ENCODE data around the gene SLCO4C1.
"Not testable (repeated sequence)": the region's sequence is repeated elsewhere in the genome, so short reads cannot be mapped to it uniquely, and the experiment has no call there.

Gene SLCO4C1

DNA sequence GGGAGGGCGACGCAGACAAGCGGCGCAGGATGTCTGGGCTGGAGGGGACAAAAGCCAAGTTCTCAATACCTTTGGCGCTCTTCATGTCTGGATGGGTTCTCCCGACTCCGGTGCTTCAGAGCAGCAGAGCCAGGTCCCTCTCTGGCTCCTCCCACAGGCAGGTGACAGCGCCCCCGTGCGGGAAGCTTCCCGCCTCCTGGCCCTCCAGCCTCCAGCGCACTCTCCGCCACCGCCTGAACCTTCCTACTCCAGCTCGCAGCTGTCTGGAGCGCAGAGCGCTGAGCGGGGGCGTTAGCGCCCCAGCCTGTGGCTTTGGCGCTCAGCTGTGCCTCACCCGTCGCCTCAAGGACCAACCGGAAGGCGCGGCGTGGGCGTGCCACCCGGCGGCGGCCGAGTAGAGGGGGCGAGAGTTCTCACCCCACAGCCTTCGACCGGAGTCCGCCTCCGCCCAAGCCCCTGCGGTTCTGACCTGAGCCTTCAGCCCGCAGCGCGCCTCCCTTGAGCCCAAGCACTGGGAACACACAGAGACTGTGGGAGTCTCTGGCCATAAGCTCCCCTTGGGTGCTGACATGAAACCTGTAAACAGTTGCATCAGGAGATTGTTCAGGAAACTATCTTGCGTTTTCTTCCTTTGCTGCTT, at the start of gene SLCO4C1:
TSS of gene SLCO4C1 (minus strand) at position 107 of the 640 bp plus-strand sequence. CDS start at position 85, 22 bp downstream.
- no peaks in the 10 kb centered on the region for H3K9me3 Mint-ChIP-seq
- peak; percentile 79 for DNase-seq (ENCODE audit: low spot score)
- peaks cover 21% of the 10 kb centered on the region for H3K4me1 Mint-ChIP-seq (ENCODE audit: low read depth)
- H3K36me3 Mint-ChIP-seq (ENCODE audit: low read depth), result no peaks in the 10 kb centered on the region
- peak within 1 kb of the TSS; percentile 42 for H3K27ac Mint-ChIP-seq
- peaks cover 11% of the 10 kb centered on the region for H3K27me3 Mint-ChIP-seq (ENCODE audit: low read depth)
- peak within 1 kb of the TSS; percentile 89 for H3K4me3 Mint-ChIP-seq

DNA sequence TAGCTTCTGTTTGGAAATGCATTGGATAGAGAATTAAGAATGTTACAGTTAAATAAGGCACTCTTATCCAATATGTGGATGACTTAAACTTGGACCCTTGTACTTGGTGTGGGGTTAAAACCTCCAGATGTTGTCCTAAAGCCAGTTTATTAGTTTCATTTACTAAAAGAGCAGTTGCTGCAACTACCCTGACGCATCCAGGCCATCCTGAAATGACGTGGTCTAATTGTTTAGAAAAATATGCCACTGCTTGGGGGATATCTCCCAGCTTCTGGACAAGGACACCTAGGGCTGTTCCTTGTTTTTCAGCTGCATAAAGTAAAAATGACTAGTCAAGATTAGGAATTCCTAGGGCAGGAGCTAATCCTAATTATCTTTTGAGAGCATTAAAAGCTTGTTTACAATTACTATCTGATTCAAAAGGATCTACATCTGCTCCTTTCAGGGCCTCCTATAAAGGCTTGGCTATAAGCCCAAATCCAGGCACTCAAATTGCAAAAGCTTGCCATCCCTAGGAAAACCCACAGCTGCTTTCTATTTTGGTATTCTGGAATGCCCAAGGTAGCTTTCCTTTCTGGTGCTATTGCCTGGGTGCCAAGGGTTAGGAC, 45.7 kb upstream of the SLCO4C1 start:
- DNase-seq (ENCODE audit: low spot score), result no peak
- no peak overlapping the region for H3K4me3 Mint-ChIP-seq
- no peak overlapping the region for H3K27ac Mint-ChIP-seq
- no peaks in the 10 kb centered on the region for H3K4me1 Mint-ChIP-seq (ENCODE audit: low read depth)
- H3K27me3 Mint-ChIP-seq (ENCODE audit: low read depth), result no peaks in the 10 kb centered on the region
- H3K36me3 Mint-ChIP-seq (ENCODE audit: low read depth), result no peaks in the 10 kb centered on the region
- H3K9me3 Mint-ChIP-seq, result no peaks in the 10 kb centered on the region

DNA sequence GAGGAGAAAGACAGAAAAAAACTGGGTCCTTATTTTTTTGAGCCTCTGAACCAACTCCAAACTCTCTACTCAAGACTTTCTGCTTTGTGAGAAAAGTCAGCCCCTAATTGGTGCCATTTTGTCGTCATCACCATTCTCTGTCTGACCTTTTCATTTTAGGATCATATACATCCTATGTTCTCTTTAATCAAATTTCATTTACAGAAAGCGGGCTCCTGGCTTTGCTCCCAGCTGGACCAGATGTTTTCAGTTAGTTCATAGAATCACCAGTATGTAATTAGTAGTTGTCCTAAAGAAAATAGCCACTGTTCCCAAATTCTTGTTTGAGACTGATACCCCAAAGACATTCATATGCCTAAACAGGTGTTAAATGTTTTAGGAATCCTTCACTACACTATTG, 28.6 kb upstream of the SLCO4C1 start:
- Mint-ChIP-seq H3K27ac (no peak overlapping the region), H3K36me3 (ENCODE audit: low read depth) (no peaks in the 10 kb centered on the region), H3K4me1 (ENCODE audit: low read depth) (no peaks in the 10 kb centered on the region), H3K4me3 (no peak overlapping the region), H3K9me3 (no peaks in the 10 kb centered on the region), H3K27me3 (ENCODE audit: low read depth) (no peaks in the 10 kb centered on the region)
- DNase-seq (ENCODE audit: low spot score), result no peak

DNA sequence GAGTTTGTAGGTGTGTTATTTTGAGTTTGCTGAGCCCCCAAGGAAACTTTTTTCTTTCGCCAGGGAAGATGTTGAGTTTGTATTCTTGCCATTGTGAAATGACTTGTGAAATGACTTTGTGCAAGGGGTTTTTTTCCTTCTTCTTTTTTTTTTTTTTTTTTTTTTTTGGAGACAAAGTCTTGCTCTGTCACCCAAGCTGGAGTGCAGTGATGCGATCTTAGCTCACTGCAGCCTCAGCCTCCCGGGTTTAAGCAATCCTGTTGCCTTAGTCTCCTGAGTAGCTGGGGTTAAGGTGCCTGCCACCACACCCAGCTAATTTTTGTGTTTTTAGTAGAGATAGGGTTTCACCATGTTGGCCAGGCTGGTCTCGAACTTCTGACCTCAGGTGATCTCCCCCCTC, 22.7 kb upstream of the SLCO4C1 start:
- H3K9me3 Mint-ChIP-seq; H3K4me3 Mint-ChIP-seq; H3K4me1 Mint-ChIP-seq (ENCODE audit: low read depth); H3K27me3 Mint-ChIP-seq (ENCODE audit: low read depth); DNase-seq (ENCODE audit: low spot score); H3K36me3 Mint-ChIP-seq (ENCODE audit: low read depth); H3K27ac Mint-ChIP-seq: not testable (repeated sequence)

DNA sequence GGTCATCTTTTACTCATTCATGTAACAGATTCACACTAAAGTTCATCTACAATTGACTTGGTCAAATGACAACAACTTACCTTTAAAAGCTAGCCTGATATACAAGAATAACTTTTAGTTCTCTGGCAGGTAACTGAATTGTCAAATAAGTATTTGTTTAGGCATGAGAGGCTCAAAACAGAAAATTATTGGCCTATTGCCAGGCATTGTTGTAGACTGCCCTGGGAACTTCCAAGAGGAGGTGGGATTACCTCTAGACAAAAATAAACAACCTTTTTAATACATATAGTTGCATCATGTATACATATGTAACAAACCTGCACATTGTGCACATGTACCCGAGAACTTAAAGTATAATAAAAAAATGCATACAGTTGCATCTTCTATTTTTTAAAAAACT, 18.2 kb upstream of the SLCO4C1 start:
- Mint-ChIP-seq H3K36me3 (ENCODE audit: low read depth) (no peaks in the 10 kb centered on the region), H3K27ac (no peak overlapping the region)
- DNase-seq (ENCODE audit: low spot score), result no peak

GRCh38 chr5:102313912-102314311, 17.8 kb upstream of the SLCO4C1 start:
- H3K36me3 Mint-ChIP-seq (ENCODE audit: low read depth), result no peaks in the 10 kb centered on the region
- H3K4me1 Mint-ChIP-seq (ENCODE audit: low read depth), result no peaks in the 10 kb centered on the region
- H3K4me3 Mint-ChIP-seq, result no peak overlapping the region
- H3K27me3 Mint-ChIP-seq (ENCODE audit: low read depth), result peaks cover 8% of the 10 kb centered on the region
- DNase-seq (ENCODE audit: low spot score), result no peak
- no peak overlapping the region for H3K27ac Mint-ChIP-seq
- H3K9me3 Mint-ChIP-seq, result no peaks in the 10 kb centered on the region

More for the DNA sequence above, 18.2 kb upstream of the SLCO4C1 start:
- Mint-ChIP-seq H3K27me3 (ENCODE audit: low read depth) (peaks cover 8% of the 10 kb centered on the region), H3K4me1 (ENCODE audit: low read depth) (no peaks in the 10 kb centered on the region), H3K4me3 (no peak overlapping the region), H3K9me3 (no peaks in the 10 kb centered on the region)

DNA sequence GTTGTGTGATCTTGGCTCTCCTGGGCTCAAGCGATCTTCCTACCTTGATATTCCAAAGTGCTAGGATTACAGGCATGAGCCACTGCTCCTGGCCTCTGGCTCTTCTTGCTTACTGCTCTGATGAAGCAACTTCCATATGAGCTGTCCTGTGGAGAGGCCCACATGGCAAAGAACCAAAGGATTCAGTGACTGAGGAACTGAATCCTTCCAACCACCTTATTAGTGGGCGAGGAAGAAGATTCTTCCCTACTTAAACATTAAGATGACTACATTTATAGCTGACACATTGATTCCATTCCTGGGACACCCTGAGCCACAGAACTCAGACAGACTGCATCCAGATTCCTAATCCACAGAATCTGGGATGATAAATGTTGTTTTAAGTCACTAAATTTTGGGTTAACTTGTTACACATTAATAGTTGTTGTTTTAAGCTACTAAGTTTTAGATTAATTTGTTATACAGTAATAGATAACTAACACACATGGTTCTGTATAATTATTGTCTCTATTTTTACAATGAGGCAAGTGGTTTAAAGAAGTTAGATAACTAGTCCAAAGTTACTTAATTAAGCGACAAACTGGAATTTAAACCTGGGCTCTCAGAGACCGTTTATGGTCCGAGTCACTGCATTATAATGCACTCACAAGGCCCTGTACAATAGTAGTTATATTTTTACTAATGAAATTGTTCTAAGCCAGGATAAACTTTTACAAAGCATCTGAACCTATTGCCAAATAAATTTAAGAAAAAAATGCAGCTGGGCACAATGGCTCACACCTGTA, 16.7 kb upstream of the SLCO4C1 start:
- Mint-ChIP-seq H3K4me3 (no peak overlapping the region), H3K9me3 (no peaks in the 10 kb centered on the region), H3K36me3 (ENCODE audit: low read depth) (no peaks in the 10 kb centered on the region), H3K4me1 (ENCODE audit: low read depth) (no peaks in the 10 kb centered on the region), H3K27ac (no peak overlapping the region), H3K27me3 (ENCODE audit: low read depth) (peaks cover 8% of the 10 kb centered on the region)
- no peak for DNase-seq (ENCODE audit: low spot score)

- no peaks in the 10 kb centered on the region for H3K9me3 Mint-ChIP-seq
- peaks cover 5% of the 10 kb centered on the region for H3K27me3 Mint-ChIP-seq (ENCODE audit: low read depth)
- no peaks in the 10 kb centered on the region for H3K36me3 Mint-ChIP-seq (ENCODE audit: low read depth)
- H3K4me1 Mint-ChIP-seq (ENCODE audit: low read depth), result no peaks in the 10 kb centered on the region
- no peak overlapping the region for H3K4me3 Mint-ChIP-seq
- no peak for DNase-seq (ENCODE audit: low spot score)
- no peak overlapping the region for H3K27ac Mint-ChIP-seq
These were observed 13.5 kb upstream of the SLCO4C1 start for GRCh38 chr5:102309586-102309985.

- Mint-ChIP-seq H3K4me1 (ENCODE audit: low read depth) (no peaks in the 10 kb centered on the region), H3K36me3 (ENCODE audit: low read depth) (no peaks in the 10 kb centered on the region), H3K27me3 (ENCODE audit: low read depth) (peaks cover 5% of the 10 kb centered on the region), H3K4me3 (no peak overlapping the region), H3K27ac (no peak overlapping the region), H3K9me3 (no peaks in the 10 kb centered on the region)
- no peak for DNase-seq (ENCODE audit: low spot score)
These were observed 11.1 kb upstream of the SLCO4C1 start for GRCh38 chr5:102307232-102307631.

- no peaks in the 10 kb centered on the region for H3K4me1 Mint-ChIP-seq (ENCODE audit: low read depth)
- no peaks in the 10 kb centered on the region for H3K9me3 Mint-ChIP-seq
- no peak for DNase-seq (ENCODE audit: low spot score)
- no peak overlapping the region for H3K4me3 Mint-ChIP-seq
- no peaks in the 10 kb centered on the region for H3K36me3 Mint-ChIP-seq (ENCODE audit: low read depth)
- H3K27me3 Mint-ChIP-seq (ENCODE audit: low read depth), result peaks cover 2% of the 10 kb centered on the region
- no peak overlapping the region for H3K27ac Mint-ChIP-seq
These were observed 10.0 kb upstream of the SLCO4C1 start for GRCh38 chr5:102306121-102306520.

DNA sequence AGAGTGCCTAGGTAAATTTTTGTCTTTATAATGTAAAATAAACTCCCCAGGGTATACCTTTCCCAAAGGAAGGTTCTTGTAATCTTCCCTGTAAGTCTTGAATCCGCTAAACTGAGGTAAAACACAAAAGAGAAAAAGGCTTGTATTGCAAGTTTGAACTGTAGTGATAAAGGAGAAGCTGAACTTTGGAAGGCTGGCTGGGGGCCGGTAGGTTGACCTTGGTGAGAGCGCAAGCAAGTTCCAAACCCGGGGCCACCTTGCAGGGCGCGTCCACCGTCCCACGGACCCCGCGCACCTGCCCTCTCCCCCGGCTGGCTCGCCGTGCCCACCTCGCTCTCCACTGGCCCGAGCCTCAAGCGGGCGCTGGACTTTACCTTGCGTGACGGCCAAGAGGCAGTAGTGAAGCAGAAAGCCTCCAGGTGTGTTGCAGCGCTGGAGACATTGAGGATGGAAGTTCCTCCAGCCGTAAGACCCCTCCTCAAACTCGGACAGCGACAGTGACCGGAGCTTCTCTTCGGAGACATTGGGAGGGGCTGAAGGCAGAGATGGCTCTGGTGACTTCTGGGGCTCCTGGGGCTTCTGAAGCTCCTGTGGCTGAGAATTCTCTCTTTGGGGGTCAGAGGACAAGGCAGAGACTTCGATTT, 428 bp downstream of the SLCO4C1 start:
- no peaks in the 10 kb centered on the region for H3K9me3 Mint-ChIP-seq
- H3K27ac Mint-ChIP-seq, result peak overlapping the region; percentile 42
- peak overlapping the region; percentile 89 for H3K4me3 Mint-ChIP-seq
- DNase-seq (ENCODE audit: low spot score), result no peak
- H3K4me1 Mint-ChIP-seq (ENCODE audit: low read depth), result peaks cover 21% of the 10 kb centered on the region
- H3K36me3 Mint-ChIP-seq (ENCODE audit: low read depth), result no peaks in the 10 kb centered on the region
- peaks cover 14% of the 10 kb centered on the region for H3K27me3 Mint-ChIP-seq (ENCODE audit: low read depth)

- Mint-ChIP-seq H3K4me1 (ENCODE audit: low read depth) (peaks cover 21% of the 10 kb centered on the region), H3K27me3 (ENCODE audit: low read depth) (peaks cover 14% of the 10 kb centered on the region), H3K36me3 (ENCODE audit: low read depth) (no peaks in the 10 kb centered on the region), H3K27ac (no peak overlapping the region), H3K4me3 (peak overlapping the region; percentile 89), H3K9me3 (no peaks in the 10 kb centered on the region)
- no peak for DNase-seq (ENCODE audit: low spot score)
These were observed 1.1 kb downstream of the SLCO4C1 start for GRCh38 chr5:102294886-102295395.

- Mint-ChIP-seq H3K4me1 (ENCODE audit: low read depth) (peaks cover 5% of the 10 kb centered on the region), H3K27me3 (ENCODE audit: low read depth) (peaks cover 10% of the 10 kb centered on the region), H3K4me3 (no peak overlapping the region), H3K9me3 (no peaks in the 10 kb centered on the region), H3K27ac (no peak overlapping the region), H3K36me3 (ENCODE audit: low read depth) (no peaks in the 10 kb centered on the region)
- DNase-seq (ENCODE audit: low spot score), result no peak
These were observed 6.1 kb downstream of the SLCO4C1 start for GRCh38 chr5:102290004-102290403.

Measured in T-helper 2 cell treated with Interferon-gamma antibody and Interleukin-4, amounts not matched to agents 5 μg/mL and 100 μg/mL, for 36 hours (primary cell).